GM21390 (cell line): ENCODE data around the gene NCKAP5.

Experiments
- ATAC-seq: cut with Tn5 transposase; IDR thresholded peaks from one replicate; pipeline ENCODE4 v1.9.1; 2021; ENCODE audit not compliant: unreplicated experiment

The NCKAP5 gene

DNA sequence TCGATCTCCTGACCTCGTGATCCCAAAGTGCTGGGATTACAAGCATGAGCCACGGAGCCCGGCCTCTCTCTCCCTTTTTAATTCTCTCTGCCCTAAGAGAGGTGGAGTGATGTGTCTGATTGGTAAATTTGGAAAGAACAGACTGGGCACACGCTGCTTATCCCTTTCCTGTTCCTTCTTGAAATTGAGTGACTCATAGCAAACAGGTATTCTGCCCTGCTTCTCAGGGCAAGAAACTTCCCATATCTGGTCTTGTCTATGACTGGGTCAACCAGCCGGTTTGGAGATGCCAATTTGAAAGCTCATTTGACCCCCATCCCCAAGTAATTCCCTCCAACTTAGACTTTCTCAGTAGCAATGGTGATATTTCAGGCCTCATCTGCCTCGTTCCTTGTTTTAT lies 913.3 kb downstream of the NCKAP5 start:
- ATAC-seq = no peak

DNA sequence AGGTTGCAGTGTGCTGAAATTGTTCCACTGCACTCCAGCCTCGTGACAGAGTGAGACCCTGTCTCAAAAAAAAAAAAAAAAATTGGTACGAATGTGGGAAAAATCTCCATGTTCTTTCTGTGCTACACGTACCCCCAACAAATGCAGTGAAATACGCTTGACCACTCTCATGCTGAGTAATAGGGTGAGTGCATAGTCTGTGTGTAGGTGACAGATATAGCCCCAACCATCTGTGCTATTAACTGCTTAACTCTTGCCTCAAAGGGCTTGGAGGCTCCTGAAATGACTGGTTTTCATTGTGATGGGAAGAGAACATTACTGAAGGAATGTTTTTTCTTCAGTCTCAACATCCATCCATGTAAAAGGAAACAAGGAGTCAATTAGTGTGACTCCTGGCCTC lies 913.9 kb downstream of the NCKAP5 start:
- ATAC-seq = no peak

DNA sequence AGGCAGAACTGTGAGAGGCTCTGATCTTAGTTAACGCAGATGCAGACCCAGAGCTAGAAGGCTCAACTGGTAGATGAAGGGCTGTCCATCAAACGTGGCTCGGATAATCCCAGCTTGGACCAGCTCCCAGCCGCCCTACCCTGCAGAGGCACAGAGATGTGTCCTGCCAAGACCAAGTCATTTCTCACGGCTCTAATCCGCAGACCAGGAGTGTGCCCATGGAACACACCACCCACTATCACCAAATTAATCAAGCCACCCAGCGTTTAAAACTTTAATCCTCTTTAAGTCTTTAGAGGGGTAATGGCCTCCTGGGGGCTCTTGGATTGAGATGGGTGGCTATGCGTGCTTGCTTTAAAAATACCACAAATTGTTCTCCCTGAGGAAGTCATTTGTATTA lies 915.8 kb downstream of the NCKAP5 start:
- ATAC-seq = no peak

DNA sequence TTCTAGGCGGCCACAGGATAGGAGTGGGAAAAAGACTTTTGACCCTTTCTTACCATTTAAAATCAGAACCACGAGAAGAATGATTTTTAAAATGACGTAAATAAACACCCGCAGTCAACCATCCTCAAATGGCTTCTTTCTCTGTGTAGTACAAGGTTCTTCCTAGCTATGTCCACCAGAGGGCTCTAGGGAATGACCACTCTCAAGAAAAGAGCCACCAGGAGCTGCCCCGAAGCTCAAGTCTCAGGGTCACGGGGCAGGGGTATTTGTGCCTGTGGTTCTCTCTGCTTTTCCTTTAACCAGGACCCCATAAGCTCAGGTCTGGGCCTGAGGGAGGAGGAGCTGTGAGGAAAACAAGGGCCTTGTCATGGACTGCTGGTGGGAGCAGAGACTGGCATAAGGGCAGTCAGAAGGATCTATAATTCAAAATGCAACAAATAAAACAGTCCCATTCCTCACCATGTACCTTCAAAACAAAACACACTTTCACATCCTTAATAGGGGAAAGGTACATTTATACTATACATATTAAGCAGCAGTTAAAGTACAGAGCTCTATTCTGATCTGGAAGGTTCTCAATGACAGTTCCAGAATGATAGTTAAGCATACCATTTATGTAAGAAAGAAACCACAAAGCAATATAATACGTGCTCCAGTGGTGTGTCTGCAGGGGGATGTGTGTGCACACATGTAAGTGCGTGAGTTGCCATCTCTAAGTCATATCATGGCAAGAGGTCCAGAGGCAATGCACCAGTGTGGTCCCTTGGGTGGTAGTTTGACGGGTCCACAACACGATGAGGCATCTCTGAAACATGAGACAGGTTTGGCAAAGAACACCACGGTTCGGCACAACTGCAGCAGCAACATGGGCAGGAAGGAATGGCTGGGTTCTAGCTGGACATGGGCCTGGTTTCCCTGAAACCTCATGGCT lies 916.9 kb downstream of the NCKAP5 start:
- no peak for ATAC-seq

DNA sequence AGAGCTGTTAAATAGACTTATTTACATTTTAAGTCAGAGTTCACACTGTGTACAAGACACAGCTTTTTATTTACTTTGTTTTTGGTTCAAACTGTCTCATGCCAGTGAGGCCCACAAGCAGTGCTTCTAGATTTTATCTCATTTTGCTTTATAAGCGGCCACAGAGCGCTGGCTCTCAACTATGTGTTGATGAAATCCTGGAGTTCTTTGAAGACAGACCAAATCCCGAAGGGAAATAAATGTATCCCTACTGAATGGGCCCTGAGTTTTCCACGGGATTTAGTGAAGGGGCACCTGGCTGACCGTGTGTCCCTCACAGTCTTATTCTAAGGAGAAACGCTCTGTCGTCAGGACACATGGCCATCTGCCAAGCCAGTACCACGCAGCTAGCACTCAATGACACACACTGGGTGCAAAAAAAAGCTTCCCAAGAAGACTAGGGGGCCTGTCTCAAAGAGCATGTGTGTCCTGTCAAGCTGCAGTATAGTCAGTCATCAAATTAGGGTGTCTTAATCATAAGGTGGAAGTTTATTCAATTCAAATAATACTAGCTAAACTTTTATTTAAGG lies 921.6 kb downstream of the NCKAP5 start:
- ATAC-seq = no peak

DNA sequence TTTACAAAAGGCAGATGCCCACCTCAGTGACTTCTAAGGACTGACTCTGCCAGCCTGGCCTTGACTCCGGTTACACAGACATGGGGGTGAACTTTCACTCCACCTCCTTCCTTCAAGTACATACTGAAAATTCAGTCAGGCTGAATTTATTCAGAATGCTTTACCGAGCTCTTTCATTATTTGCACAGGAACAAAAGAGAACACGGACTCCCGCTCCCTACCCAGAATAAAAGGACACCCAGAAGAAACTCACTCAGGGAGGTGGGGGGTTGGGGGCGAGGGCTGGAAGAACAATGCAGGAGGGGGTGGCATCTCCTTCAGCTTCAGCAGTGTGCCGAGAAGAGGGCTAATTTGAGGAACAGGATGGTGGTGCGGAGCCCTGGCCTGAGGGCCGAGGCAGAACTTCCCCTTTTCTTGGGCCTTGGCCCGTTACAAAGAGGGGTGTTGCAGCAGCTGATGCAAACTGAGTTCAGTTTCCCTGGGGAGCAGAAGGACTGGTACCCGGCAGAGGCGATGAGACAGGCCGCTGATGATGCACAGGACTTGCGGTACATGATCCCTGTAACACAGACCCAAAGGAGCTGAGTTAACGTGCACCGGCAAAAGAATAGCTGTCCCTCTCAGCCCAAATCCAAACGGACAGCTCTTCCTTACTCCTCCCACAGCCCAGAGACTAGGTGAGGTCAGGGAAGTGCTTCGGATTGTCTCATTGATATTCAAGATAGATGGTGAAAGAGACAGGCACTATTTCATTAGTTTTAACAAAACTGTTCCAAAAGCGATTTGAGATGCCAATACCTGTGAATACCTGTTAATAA lies 922.3 kb downstream of the NCKAP5 start:
- no peak for ATAC-seq

DNA sequence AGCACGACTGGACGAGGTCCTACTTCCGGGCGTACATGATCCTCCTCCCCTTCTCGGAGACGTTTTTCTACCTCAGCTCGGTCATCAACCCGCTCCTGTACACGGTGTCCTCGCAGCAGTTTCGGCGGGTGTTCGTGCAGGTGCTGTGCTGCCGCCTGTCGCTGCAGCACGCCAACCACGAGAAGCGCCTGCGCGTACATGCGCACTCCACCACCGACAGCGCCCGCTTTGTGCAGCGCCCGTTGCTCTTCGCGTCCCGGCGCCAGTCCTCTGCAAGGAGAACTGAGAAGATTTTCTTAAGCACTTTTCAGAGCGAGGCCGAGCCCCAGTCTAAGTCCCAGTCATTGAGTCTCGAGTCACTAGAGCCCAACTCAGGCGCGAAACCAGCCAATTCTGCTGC lies 923.1 kb downstream of the NCKAP5 start:
- no peak for ATAC-seq

DNA sequence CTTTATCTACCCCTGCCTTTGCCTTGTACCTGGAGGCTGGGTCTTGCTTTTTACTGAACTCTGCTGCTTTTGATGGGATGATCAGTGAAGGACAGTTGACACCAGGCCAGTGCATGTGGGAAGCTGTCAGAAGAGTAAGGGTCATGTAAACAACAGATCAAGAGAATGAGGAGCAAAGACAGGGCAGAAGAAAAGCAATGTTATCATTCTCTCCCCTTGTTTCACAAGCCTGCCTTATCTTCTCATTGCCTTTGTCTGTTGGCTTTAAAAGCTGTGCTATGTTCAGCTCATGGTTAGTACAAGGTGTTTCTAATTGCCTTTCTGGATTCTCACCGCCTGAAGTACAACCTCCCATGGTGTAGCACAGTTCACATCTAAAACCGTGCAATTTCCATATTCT lies 925.8 kb downstream of the NCKAP5 start:
- no peak for ATAC-seq

DNA sequence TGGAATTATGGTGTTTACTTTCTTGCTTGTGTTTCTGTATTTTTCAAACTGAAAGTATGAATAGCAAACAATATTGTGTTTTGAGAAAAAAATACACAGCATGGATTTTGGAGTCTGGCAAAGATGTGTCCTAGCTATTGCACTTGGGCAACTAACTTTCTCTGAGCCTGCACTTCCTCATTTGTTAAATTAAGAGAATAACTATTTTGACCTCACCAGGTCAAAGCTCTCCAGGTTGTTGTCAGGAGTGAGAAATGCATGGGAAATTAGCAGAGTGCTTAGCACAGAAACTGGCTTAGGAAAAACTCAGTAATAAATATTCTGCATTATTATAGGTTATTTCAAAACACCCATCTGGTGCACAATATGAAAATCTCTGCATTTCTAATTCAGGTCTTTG lies 926.4 kb downstream of the NCKAP5 start:
- no peak for ATAC-seq

DNA sequence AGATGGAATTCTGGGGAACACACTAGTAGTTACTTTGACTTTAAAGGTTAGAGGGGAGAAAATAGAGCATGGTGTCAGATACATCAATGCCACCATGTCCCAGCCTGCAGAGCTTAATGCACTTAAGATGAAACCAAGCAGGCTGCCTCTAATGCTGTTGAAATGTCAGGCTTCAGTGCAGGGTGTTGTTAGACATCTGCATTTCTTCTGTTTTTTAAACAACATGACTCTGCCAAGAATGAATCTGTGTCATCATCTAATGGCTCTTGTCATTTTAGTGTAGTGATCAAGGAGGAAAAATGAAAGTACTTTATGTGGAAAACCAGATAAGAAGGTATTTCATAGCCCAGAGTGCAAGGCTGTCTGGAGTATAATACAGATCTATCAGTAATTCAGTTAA lies 928.1 kb downstream of the NCKAP5 start:
- no peak for ATAC-seq

DNA sequence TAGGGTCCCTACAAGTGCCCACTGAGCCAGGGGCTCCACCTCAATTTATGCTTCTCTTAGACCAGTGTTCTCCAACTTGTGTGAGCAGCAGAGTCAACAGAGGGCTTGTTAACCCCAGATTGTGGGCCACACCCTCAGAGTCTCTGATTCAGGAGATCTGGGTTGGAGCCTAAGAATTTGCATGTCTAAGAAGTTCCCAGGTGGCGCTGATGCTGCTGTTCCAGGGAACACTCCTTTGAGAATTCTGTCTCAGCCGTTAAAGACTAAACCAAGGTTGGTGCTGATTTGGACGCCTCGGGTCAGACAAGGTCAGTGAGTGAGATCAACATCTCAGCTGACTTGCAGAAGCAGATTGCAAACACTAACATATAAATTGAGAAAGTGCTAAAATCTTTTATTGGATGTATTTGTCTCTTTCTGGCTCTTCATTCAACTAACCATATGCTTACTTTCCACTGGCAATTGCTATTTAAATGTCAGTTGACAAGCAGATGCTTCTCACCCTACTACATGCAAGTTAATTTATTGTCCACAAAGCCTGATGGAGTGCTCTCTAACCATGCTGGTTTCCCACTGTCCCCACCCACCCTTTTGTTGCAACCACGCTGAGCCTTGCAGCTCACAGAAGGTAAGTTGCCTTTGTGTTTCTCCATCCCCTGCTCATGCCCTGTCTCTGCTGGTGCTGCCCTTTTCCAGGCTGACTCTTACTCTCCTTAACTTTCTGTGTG lies 929.8 kb downstream of the NCKAP5 start:
- ATAC-seq = no peak

DNA sequence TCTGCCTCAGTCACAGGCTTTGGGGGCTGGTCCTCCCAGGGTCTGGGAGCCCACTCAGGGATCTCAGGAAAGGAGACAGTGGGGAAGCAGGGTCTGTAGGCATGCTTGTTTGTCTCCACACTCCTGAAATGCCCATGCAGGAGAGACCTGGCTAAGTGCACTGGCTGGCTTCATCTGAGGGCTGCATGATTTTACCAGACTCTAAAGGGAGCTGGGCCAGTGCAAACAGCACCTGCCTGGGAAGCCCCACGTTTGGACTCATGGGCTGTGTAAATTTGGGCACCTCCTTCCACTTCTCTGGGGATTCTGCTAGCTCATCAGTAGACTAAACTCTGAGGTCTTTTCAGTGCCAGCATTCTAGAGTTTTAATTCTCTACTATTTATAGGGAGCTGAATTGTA lies 931.9 kb downstream of the NCKAP5 start:
- ATAC-seq = no peak

DNA sequence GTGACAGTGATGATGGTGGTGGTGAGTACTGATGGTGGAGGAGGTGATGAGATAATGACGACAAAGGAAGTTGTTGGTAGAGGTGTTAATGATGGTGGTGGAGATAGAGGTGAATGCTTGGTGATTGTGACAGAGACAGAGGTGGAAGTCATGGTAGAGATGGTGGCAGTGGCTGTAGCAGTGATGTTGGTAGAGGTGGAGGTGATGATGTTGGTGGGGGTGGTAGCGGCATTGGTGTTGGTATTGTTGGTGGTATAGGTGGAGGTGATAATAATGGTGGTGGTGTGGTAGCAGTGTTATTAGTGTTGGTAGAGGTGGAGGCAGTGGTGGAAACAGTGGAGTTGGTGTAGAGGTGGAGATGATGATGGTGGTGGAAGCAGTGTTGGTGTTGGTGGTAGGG lies 934.6 kb downstream of the NCKAP5 start:
- ATAC-seq = no peak

DNA sequence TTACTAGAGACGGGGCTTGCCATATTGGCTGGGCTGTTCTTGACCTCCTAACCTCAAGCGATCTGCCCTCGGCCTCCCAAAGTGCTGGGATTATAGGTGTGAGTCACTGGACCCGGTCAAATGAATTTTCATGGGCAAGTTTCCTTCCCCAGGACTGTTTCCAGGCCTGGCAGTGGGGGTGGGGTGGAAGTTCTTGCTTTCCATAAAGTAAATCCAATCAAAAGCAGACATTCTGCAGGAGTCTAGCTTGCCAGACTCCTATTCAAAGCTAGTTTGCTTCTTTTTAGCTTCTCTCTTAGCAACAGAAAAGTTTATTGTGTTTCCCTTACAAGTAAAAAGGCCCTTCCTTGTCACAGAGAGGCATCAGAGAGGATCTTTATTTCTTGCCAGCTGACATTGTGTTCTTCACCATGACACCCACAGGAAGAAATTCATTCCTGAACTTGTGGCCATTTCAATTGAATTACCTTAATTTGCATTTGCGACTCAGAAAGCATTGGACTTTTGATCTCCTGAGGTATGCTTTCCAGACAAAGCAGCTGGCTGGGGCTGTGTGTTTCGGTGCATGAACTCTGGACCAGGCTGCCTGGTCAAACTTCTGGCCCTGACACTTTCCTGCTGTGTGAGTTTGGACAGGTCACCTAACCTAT lies 936.1 kb downstream of the NCKAP5 start:
- ATAC-seq = no peak

DNA sequence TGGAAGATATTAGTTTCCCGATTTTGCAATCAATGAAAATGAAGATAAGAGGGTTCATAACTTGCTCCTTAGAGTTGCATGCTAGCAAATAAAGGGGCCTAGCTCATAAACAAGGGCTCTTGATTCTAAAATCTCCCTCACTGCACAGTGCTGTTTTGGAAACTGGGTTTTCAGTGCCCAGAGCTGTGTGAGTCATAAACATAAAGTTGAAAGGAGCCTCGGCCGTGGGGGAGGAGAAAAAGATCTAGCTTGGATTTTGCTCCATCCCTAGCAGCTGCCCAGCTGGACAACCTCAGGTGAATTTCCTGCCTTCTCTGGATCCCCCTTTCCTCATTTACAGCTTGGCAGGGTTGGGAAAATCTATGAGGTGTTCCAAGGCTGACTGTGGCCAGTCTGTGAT lies 940.7 kb downstream of the NCKAP5 start:
- ATAC-seq = no peak

DNA sequence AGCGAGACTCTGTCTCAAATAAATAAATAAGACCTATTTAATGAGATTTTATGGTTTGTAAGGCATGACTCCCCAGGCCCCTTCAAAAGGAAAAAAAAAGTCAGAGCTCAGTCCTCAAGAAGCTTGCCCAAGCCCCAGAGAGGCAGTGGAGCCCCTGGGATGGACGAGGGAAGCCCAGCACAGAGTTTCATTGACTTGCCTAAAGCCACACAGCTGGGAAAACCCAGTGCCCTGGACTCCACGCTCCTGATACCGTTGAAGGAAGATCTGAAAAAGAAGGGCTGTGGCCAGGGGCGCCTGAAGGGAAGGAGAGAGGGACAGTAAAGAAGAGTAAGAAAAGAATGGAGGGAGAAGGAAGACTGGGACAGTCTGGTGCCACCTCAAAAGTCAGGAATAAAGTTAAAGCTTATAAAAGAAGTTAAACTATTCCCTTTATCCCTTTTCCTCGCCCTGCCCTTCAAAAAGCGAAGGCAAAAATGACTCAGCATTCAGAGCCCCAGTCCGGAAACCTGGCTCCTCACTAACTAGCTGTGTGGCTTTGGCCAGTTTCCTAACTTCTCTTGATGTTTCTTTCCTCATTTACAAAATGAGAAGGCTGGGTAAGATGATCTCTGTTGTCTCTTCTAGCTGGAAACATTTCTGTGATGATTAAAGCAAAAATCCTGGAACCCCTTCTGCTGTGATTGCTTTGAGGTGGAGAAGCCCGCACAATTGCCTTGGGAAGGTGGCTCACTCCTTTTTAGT lies 945.0 kb downstream of the NCKAP5 start:
- no peak for ATAC-seq
